ENCODE measurements around the gene SELL. TPM values are rescaled to one million over a fixed set of nuclear protein-coding genes. Genes with fewer than 3 reads are reported as not detected.
"Not testable (repeated sequence)": the region's sequence is repeated elsewhere in the genome, so short reads cannot be mapped to it uniquely, and the experiment has no call there.

SELL gene
- polyA plus RNA-seq, 1 experiment: 0.05 TPM

DNA sequence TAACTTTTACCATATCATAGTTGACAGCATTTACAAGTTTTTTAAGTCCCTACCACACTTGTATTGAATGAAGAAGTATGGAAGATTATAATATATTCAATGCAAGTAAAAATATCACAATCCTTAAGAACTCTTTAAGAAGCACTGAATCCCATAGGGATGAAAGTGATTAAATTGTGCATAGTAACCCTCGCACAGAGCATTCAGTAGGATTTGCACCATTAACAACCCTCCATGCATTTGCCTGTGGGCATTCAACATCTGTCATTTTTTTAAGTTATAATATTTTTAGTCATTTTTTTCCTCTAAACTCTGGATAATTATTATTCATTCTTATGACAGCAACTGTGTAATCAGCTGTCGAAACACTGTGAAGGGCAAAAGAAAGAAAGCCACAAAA is 12.3 kb upstream of the SELL start:
- TF ChIP-seq, protein P1, sequence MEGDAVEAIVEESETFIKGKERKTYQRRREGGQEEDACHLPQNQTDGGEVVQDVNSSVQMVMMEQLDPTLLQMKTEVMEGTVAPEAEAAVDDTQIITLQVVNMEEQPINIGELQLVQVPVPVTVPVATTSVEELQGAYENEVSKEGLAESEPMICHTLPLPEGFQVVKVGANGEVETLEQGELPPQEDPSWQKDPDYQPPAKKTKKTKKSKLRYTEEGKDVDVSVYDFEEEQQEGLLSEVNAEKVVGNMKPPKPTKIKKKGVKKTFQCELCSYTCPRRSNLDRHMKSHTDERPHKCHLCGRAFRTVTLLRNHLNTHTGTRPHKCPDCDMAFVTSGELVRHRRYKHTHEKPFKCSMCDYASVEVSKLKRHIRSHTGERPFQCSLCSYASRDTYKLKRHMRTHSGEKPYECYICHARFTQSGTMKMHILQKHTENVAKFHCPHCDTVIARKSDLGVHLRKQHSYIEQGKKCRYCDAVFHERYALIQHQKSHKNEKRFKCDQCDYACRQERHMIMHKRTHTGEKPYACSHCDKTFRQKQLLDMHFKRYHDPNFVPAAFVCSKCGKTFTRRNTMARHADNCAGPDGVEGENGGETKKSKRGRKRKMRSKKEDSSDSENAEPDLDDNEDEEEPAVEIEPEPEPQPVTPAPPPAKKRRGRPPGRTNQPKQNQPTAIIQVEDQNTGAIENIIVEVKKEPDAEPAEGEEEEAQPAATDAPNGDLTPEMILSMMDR (IDR thresholded peaks at IDR 0.05; ENCODE audit: insufficient read depth, low read depth, low read length): no peak
- ChIA-PET POLR2A (no interaction called here), CTCF (no interaction called here)
- Histone ChIP-seq H3K36me3 (ENCODE audit: control insufficient read depth, insufficient read depth, low read length) (no peaks in the 10 kb centered on the region), H3K27me3 (ENCODE audit: control insufficient read depth, insufficient read depth, low read length) (no peaks in the 10 kb centered on the region; the same call in 1 of the 2 replicates), H3K4me3 (ENCODE audit: low read depth, low read length) (no peak overlapping the region)
- DNase-seq (ENCODE audit: low read depth): no peak

DNA sequence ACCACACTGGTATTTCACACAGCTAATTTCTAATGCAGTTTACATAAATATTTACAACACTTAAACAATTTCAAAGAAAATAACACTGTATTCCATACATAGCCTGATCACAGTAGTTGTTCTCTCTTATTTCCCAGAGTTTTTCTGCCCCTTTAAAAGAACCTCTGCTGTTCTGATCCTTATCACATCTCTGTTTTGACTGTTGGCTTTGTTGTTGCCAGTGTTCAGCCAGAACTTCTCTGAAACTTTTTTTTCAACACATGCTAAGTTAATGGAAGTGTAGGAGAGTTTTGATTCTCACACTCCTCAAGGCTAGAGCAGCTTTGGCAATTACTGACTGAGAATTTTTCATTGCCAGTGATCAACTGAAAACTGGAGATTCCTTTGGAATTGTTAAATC is 11.4 kb upstream of the SELL start:
- no peaks in the 10 kb centered on the region for H3K27me3 ChIP-seq (ENCODE audit: control insufficient read depth, insufficient read depth, low read length)
- ChIA-PET POLR2A (no interaction called here), CTCF (interaction anchor here (1.1 kb wide), 1 partner anchor 10 kb away, joined by 4 read pairs; no protein-coding TSS in a partner anchor)
- DNase-seq (ENCODE audit: low read depth): no peak
- TF ChIP-seq, protein P1 (IDR thresholded peaks at IDR 0.05; ENCODE audit: insufficient read depth, low read depth, low read length): no peak
- no peak overlapping the region for H3K4me3 ChIP-seq (ENCODE audit: low read depth, low read length)
- H3K36me3 ChIP-seq (ENCODE audit: control insufficient read depth, insufficient read depth, low read length): no peaks in the 10 kb centered on the region

DNA sequence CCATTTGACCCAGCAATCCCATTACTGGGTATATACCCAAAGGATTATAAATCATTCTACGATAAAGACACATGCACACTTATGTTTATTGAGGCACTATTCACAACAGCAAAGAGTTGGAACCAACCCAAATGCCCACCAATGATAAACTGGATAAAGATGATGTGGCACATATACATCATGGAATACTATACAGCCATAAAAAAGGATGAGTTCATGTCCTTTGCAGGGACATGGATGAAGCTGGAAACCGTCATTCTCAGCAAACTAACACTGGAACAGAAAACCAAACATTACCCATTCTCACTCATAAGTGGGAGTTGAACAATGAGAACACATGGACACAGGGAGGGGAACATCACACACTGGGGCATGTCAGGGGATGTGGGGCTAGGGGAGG is 3.7 kb upstream of the SELL start:
- H3K36me3 ChIP-seq (ENCODE audit: control insufficient read depth, insufficient read depth, low read length); H3K4me3 ChIP-seq (ENCODE audit: low read depth, low read length); POLR2A ChIA-PET; DNase-seq (ENCODE audit: low read depth); CTCF ChIA-PET; H3K27me3 ChIP-seq (ENCODE audit: control insufficient read depth, insufficient read depth, low read length): not testable (repeated sequence)

DNA sequence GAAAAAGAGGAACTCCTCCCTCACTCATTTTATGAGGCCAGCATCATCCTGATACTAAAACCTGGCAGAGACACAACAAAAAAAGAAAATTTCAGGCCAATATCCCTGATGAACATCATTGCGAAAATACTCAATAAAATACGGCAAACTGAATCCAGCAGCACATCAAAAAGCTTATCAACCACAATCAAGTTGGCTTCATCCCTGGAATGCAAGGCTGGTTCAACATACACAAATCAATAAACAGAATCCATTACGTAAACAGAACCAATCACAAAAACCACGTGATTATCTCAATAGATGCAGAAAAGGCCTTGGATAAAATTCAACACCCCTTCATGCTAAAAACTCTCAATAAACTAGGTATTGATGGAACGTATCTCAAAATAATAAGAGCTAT is 1.7 kb upstream of the SELL start:
- CTCF ChIA-PET: interaction anchor here (1.4 to 2.2 kb wide), 4 partner anchors 9 to 23 kb away, joined by 3 to 9 read pairs (median 4); partner anchors contain the start of gene SELE
- POLR2A ChIA-PET; H3K4me3 ChIP-seq (ENCODE audit: low read depth, low read length); H3K27me3 ChIP-seq (ENCODE audit: control insufficient read depth, insufficient read depth, low read length); H3K36me3 ChIP-seq (ENCODE audit: control insufficient read depth, insufficient read depth, low read length); DNase-seq (ENCODE audit: low read depth): not testable (repeated sequence)

DNA sequence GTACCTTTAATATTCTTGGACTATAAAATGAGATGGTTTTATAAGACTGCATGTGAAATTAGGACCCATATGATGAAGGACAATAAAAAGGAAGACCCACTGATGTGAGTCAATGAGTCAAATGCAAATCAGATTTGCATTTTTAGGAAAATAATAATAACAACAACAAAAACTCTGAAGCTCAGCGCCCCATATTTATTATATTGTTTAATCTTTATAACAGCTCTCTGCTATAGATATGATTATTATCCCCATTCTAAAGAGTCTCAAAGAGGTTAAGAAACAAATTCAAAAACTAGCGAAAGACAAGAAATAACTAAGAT is 850 bp upstream of the SELL start:
- Histone ChIP-seq H3K27me3 (ENCODE audit: control insufficient read depth, insufficient read depth, low read length) (no peaks in the 10 kb centered on the region), H3K4me3 (ENCODE audit: low read depth, low read length) (no peak overlapping the region), H3K36me3 (ENCODE audit: control insufficient read depth, insufficient read depth, low read length) (no peaks in the 10 kb centered on the region)
- no peak for DNase-seq (ENCODE audit: low read depth)
- POLR2A ChIA-PET: no interaction called here
- TF ChIP-seq, protein P1 (IDR thresholded peaks at IDR 0.05; ENCODE audit: insufficient read depth, low read depth, low read length): no peak
- CTCF ChIA-PET: interaction anchor here (0.8 to 2.2 kb wide), 15 partner anchors 8 to 160 kb away, joined by 3 to 9 read pairs (median 4); partner anchors contain the start of gene SELE

DNA sequence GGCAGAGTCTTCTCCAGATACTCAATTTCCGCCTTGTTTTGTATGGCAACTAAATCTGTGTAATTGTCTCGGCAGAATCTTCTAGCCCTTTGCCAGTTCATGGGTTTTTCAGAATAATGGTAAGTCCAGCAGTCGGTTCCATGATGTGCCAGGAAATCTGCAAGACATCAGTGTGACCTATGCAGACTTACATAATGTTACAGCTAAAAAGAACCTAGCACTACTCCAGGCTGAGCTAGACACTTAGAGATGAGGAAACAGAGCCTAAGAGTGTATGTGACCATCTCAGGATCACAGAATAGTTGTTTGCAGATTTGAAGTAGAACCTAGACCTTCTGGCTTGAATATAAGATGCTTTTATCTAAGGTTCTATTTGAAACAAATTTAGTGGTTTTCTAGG is 2.8 kb downstream of the SELL start:
- ChIA-PET CTCF (no interaction called here), POLR2A (no interaction called here)
- Histone ChIP-seq H3K36me3 (ENCODE audit: control insufficient read depth, insufficient read depth, low read length) (no peaks in the 10 kb centered on the region), H3K4me3 (ENCODE audit: low read depth, low read length) (no peak overlapping the region), H3K27me3 (ENCODE audit: control insufficient read depth, insufficient read depth, low read length) (no peaks in the 10 kb centered on the region)
- TF ChIP-seq, protein P1 (IDR thresholded peaks at IDR 0.05; ENCODE audit: insufficient read depth, low read depth, low read length): no peak
- DNase-seq (ENCODE audit: low read depth): no peak

All from BJ (cell line).